ENCODE results near the gene LRBA. TPM values are rescaled to one million over a fixed set of nuclear protein-coding genes. Genes with fewer than 3 reads are reported as not detected.

LRBA gene
- total and polyA plus RNA-seq, 2 of the 4 experiments (the other 2 are of a cell fraction), result 10.2 to 51.6 TPM

- in situ Hi-C loops (cut with MboI; ENCODE audit: low sequenced_read_pairs), result no loop called here
- WGBS, 2 experiments (ENCODE audit: extremely low coverage in 2 of 2, insufficient read length in 1 of 2), result 76% methylated on average over 3 of the region's 4 CpGs; no CpG with 5 or more reads in 1 of the 2 experiments
- H3K18ac ChIP-seq (ENCODE audit: low read depth, low read length), result no peak overlapping the region
- no peak overlapping the region for H2AFZ ChIP-seq (replicated peaks; ENCODE audit: low read length, poor library complexity)
- no peaks in the 10 kb centered on the region for H3K9me1 ChIP-seq (ENCODE audit: insufficient read depth, low read length)
- no peak overlapping the region for H2BK5ac ChIP-seq (ENCODE audit: low read depth, low read length, poor library complexity, severe bottlenecking)
- H4K20me1 ChIP-seq (ENCODE audit: insufficient read depth, low read length), result no peaks in the 10 kb centered on the region
- H3K23ac ChIP-seq (ENCODE audit: low read depth, low read length), result no peak overlapping the region
- H2BK20ac ChIP-seq (ENCODE audit: low read depth, low read length), result no peak overlapping the region
- no peak overlapping the region for H3K9ac ChIP-seq (ENCODE audit: low read depth, low read length)
- H3K4me1 ChIP-seq (ENCODE audit: control insufficient read depth, insufficient read depth, low read length), result no peaks in the 10 kb centered on the region
- H2AK9ac ChIP-seq (replicated peaks; ENCODE audit: low read depth, low read length, poor library complexity), result no peak overlapping the region
- ChIA-PET CTCF (no interaction called here), POLR2A (ENCODE audit: unreplicated experiment) (no interaction called here)
- H2AK5ac ChIP-seq (ENCODE audit: low read depth, low read length), result no peak overlapping the region
- no peak for ATAC-seq (ENCODE audit: low read depth)
- no peak overlapping the region for H4K8ac ChIP-seq (ENCODE audit: low read depth in 2 of 2, low read length in 2 of 2)
- no peak overlapping the region for H3K14ac ChIP-seq (replicated peaks; ENCODE audit: low read depth, low read length)
- no peaks in the 10 kb centered on the region for H3K36me3 ChIP-seq (ENCODE audit: control insufficient read depth, insufficient read depth, low read length)
- H2BK15ac ChIP-seq (ENCODE audit: low read depth, low read length), result no peak overlapping the region
- no TSS peak for BruUV-seq (replicated peaks)
- no peak overlapping the region for H3K4me2 ChIP-seq (ENCODE audit: low read depth, low read length)
- no peak for DNase-seq
- H3K79me1 ChIP-seq (ENCODE audit: low read depth in 1 of 2, low read length in 2 of 2), result no peaks in the 10 kb centered on the region
- no peaks in the 10 kb centered on the region for H3K9me3 ChIP-seq (ENCODE audit: control insufficient read depth, insufficient read depth, low read length)
- no peaks in the 10 kb centered on the region for H3K27me3 ChIP-seq (ENCODE audit: control insufficient read depth, insufficient read depth, low read length)
- no peak overlapping the region for H3K56ac ChIP-seq (ENCODE audit: extremely low read depth, insufficient read depth, low read length)
- H2BK120ac ChIP-seq (ENCODE audit: low read depth, low read length), result no peak overlapping the region
- H4K5ac ChIP-seq (ENCODE audit: low read depth, low read length), result no peak overlapping the region
- intact Hi-C loops (cut with micrococcal nuclease), result no loop called here
- TF ChIP-seq, protein P1, sequence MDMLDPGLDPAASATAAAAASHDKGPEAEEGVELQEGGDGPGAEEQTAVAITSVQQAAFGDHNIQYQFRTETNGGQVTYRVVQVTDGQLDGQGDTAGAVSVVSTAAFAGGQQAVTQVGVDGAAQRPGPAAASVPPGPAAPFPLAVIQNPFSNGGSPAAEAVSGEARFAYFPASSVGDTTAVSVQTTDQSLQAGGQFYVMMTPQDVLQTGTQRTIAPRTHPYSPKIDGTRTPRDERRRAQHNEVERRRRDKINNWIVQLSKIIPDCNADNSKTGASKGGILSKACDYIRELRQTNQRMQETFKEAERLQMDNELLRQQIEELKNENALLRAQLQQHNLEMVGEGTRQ (IDR thresholded peaks at IDR 0.05; ENCODE audit: low read depth, low read length), result no peak
- TF ChIP-seq RFX5 (IDR thresholded peaks at IDR 0.05; ENCODE audit: low read depth, low read length) (no peak), RCOR1 (IDR thresholded peaks at IDR 0.05; ENCODE audit: insufficient replicate concordance, low read length) (no peak)
- no peak overlapping the region for H3K4ac ChIP-seq (ENCODE audit: low read depth, low read length)
- H3K27ac ChIP-seq (ENCODE audit: insufficient read depth, low read length), result no peak overlapping the region
- dilution Hi-C loops (cut with HindIII; ENCODE audit: low sequenced_read_pairs, unreplicated experiment), result no loop called here
- no peak overlapping the region for H4K91ac ChIP-seq (ENCODE audit: insufficient read depth, low read depth, low read length)
- H3K4me3 ChIP-seq (ENCODE audit: insufficient read depth, low read depth, low read length), result no peak overlapping the region
These were observed 603.6 kb downstream of the LRBA start for GRCh38 chr4:150411520-150411919.
